Muscle layer of duodenum (tissue), 2 donors: Measurements from ENCODE around the gene IFITM10.

Experiments used
- H3K27ac ChIP-seq: one replicate; pipeline ENCODE4 v1.7.0; 2013; ENCODE audit warnings: mild to moderate bottlenecking, low read length
- H3K27me3 ChIP-seq: one replicate; pipeline ENCODE4 v1.7.0; 2013; ENCODE audit warnings: low read depth, mild to moderate bottlenecking, control low read depth, low read length
- H3K36me3 ChIP-seq, 2 donors: one replicate each; pipeline ENCODE4 v1.7.0; 2013; ENCODE audit warnings: low read length in 2 of 2, control low read depth in 1 of 2, mild to moderate bottlenecking in 1 of 2; ENCODE audit not compliant: insufficient read depth in 2 of 2, control insufficient read depth in 1 of 2
- H3K4me1 ChIP-seq, 2 donors: one replicate each; pipeline ENCODE4 v1.7.0; 2013; ENCODE audit warnings: low read length in 2 of 2, mild to moderate bottlenecking in 2 of 2, control low read depth in 1 of 2, moderate library complexity in 1 of 2; ENCODE audit not compliant: insufficient read depth in 2 of 2, control insufficient read depth in 1 of 2
- H3K4me3 ChIP-seq, 2 donors: one replicate each; pipeline ENCODE4 v1.7.0; 2013; ENCODE audit warnings: low read length in 2 of 2, low read depth in 1 of 2, mild to moderate bottlenecking in 1 of 2
- H3K9me3 ChIP-seq, 2 donors: one replicate each; pipeline ENCODE4 v1.7.0; 2013; ENCODE audit warnings: low read length in 2 of 2, control low read depth in 1 of 2, mild to moderate bottlenecking in 1 of 2; ENCODE audit not compliant: control insufficient read depth in 1 of 2
- donor health status: healthy.

Gene IFITM10

GRCh38 chr11:1750481-1750839, at the start of gene IFITM10:
Gene IFITM10 (minus strand): TSS chr11:1750595. CDS start chr11:1750442, 153 bp downstream.
- Histone ChIP-seq H3K27ac (no peak within 1 kb of the TSS), H3K27me3 (peaks cover 8% of the 10 kb centered on the region), H3K4me3 (no peak within 1 kb of the TSS), H3K4me1 (peaks cover 0 to 25% of the 10 kb centered on the region in 2 donors), H3K36me3 (peaks cover 8 to 31% of the 10 kb centered on the region in 2 donors), H3K9me3 (no peaks in the 10 kb centered on the region)

GRCh38 chr11:1797391-1798125, 47.2 kb upstream of the IFITM10 start:
- Histone ChIP-seq H3K4me1 (no peaks in the 10 kb centered on the region), H3K27me3 (no peaks in the 10 kb centered on the region), H3K4me3 (no peak overlapping the region), H3K36me3 (no peaks in the 10 kb centered on the region), H3K9me3 (no peaks in the 10 kb centered on the region), H3K27ac (no peak overlapping the region)

DNA sequence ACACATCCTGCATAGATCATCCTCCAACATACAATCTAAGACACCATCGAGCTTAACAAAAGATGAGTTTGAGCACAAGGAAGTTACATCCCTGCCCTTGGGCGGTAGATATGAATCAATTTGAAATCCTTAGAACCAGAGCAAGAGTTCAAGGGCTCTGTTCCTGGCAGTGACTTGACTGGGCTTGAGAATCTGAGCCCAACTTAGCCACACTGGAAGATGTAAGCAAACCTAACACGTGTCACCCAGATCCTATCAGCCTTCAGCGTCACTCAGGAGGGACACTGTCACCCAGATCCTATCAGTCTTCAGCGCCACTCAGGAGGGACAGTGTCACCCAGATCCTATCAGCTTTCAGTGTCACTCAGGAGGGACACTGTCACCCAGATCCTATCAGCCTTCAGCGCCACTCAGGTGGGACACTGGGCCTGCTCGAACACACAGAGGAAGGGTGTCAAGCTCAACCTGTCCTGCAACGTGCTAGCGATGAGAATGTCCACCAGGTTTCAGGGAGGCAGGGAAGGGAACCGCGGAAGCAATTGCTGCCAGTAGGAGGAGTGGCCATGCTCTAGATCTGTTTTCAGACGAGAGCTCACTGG, 46.1 kb upstream of the IFITM10 start:
- Histone ChIP-seq H3K9me3 (no peaks in the 10 kb centered on the region), H3K27me3 (no peaks in the 10 kb centered on the region), H3K27ac (no peak overlapping the region), H3K4me1 (no peaks in the 10 kb centered on the region), H3K36me3 (no peaks in the 10 kb centered on the region), H3K4me3 (no peak overlapping the region)

DNA sequence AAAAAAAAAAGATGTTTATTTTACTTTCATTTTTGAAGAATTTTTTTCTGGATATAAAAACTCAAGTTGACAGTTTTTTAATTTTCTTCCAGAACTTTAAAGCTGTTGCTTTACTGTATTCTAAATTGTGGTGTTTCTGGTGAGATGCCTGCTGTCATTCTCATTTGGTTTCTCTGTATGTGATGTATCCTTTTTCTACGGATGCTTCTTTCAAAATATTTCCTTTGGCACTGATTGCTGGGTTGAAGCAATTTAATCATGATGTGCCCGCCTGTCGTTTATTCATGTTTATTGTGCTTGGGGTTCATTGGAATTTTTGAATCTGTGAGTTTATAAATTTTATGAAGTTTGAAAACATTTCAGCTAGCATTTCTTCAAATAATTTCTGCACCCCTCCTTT, 42.7 kb upstream of the IFITM10 start:
- H3K4me1 ChIP-seq: no peaks in the 10 kb centered on the region

DNA sequence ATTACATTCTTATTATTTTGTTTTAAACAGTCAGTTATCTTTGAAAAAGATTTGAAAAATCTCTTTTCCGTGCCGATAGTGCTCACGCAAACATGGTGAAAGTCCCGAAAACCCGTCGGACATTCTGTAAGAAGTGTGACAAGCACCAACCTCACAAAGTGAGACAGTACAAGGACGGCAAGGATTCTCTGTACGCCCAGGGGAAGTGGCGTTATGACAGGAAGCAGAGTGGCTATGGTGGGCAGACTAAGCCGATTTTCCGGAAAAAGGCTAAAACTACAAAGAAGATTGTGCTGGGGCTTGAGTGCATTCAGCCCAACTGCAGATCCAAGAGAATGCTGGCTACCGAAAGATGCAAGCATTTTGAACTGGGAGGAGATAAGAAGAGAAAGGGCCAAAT, 42.1 kb upstream of the IFITM10 start:
- H3K9me3 ChIP-seq: no peaks in the 10 kb centered on the region
- no peak overlapping the region for H3K27ac ChIP-seq
- H3K27me3 ChIP-seq: no peaks in the 10 kb centered on the region
- H3K4me1 ChIP-seq: no peaks in the 10 kb centered on the region
- no peak overlapping the region for H3K4me3 ChIP-seq
- H3K36me3 ChIP-seq: no peaks in the 10 kb centered on the region

More for the DNA sequence above, 42.7 kb upstream of the IFITM10 start:
- Histone ChIP-seq H3K9me3 (no peaks in the 10 kb centered on the region), H3K4me3 (no peak overlapping the region), H3K27me3 (no peaks in the 10 kb centered on the region), H3K27ac (no peak overlapping the region), H3K36me3 (no peaks in the 10 kb centered on the region)

DNA sequence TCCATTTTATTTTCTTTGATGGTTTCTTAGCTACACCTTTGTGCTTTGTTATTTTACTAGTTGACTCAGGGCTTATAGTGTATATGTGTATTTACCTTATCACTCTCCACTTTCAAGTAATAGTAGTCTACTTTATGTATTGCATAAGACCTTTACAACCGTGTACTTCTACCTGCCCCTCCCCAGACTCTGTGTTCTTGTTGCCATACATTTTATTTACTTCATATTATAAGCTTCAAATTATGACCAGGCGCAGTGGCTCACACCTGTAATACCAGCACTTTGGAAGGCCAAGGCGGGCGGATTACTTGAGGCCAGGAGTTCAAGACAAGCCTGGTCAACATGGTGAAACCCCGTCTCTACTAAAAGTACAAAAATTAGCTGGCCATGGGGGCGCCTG, 41.5 kb upstream of the IFITM10 start:
- Histone ChIP-seq H3K27me3 (no peaks in the 10 kb centered on the region), H3K27ac (no peak overlapping the region), H3K4me1 (no peaks in the 10 kb centered on the region), H3K9me3 (no peaks in the 10 kb centered on the region), H3K36me3 (no peaks in the 10 kb centered on the region), H3K4me3 (no peak overlapping the region)

DNA sequence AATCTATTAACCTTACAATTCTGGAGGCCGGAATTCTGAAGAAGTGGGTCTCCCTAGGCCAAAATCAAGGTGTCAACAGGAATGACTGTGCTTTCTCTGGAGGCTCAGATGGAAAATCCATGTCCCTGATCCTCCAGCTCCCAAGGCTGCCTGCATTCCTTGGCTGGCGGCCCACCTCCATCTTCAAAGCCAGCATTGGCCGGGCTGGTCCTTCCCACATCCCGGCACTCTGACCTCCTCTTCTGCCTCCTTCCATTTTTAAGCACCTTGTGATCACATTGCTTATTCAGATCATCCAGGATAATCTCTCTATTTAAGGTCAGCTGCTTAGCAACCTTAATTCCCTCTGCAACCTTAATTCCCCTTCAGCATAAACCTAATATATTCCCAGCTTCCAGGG, 36.1 kb upstream of the IFITM10 start:
- no peaks in the 10 kb centered on the region for H3K36me3 ChIP-seq
- H3K4me3 ChIP-seq: no peak overlapping the region
- H3K27ac ChIP-seq: no peak overlapping the region
- H3K9me3 ChIP-seq: no peaks in the 10 kb centered on the region
- H3K27me3 ChIP-seq: no peaks in the 10 kb centered on the region
- peaks cover 0 to 1% of the 10 kb centered on the region in 2 donors for H3K4me1 ChIP-seq

- Histone ChIP-seq H3K9me3 (no peaks in the 10 kb centered on the region), H3K4me1 (peaks cover 0 to 4% of the 10 kb centered on the region in 2 donors), H3K4me3 (no peak overlapping the region), H3K36me3 (no peaks in the 10 kb centered on the region), H3K27ac (no peak overlapping the region), H3K27me3 (no peaks in the 10 kb centered on the region)
Observed at GRCh38 chr11:1785749-1786413, 35.5 kb upstream of the IFITM10 start.

GRCh38 chr11:1784761-1785650, 34.6 kb upstream of the IFITM10 start:
- H3K4me1 ChIP-seq: peaks cover 0 to 4% of the 10 kb centered on the region in 2 donors
- no peaks in the 10 kb centered on the region for H3K36me3 ChIP-seq
- no peaks in the 10 kb centered on the region for H3K9me3 ChIP-seq
- no peak overlapping the region for H3K4me3 ChIP-seq
- H3K27me3 ChIP-seq: no peaks in the 10 kb centered on the region
- H3K27ac ChIP-seq: no peak overlapping the region

- H3K4me3 ChIP-seq: no peak overlapping the region
- H3K36me3 ChIP-seq: no peaks in the 10 kb centered on the region
- H3K27ac ChIP-seq: no peak overlapping the region
- H3K4me1 ChIP-seq: peaks cover 0 to 4% of the 10 kb centered on the region in 2 donors
- no peaks in the 10 kb centered on the region for H3K27me3 ChIP-seq
- no peaks in the 10 kb centered on the region for H3K9me3 ChIP-seq
Observed at GRCh38 chr11:1783725-1784529, 33.5 kb upstream of the IFITM10 start.
